Measurements from ENCODE around the gene ANKS3. TPM values are rescaled to one million over a fixed set of nuclear protein-coding genes. Genes with fewer than 3 reads are reported as not detected.

Gene ANKS3
- total RNA-seq, 1 donor from 2014 or later: 43.5 TPM

GRCh38 chr16:4691666-4692412, 42.2 kb downstream of the ANKS3 start:
- H3K4me1 Mint-ChIP-seq (ENCODE audit: low read depth, unreplicated experiment): peaks cover 4% of the 10 kb centered on the region
- DNase-seq: no peak
- peaks cover 10% of the 10 kb centered on the region for H3K9me3 Mint-ChIP-seq (ENCODE audit: unreplicated experiment)
- TF ChIP-seq CTCF (IDR thresholded peaks at IDR 0.05; ENCODE audit: partially characterized antibody, unreplicated experiment): no peak
- H3K36me3 Mint-ChIP-seq (ENCODE audit: unreplicated experiment): no peaks in the 10 kb centered on the region
- H3K4me3 Mint-ChIP-seq (ENCODE audit: unreplicated experiment): peak overlapping the region; percentile 70
- peak overlapping the region; percentile 28 for H3K27ac Mint-ChIP-seq (ENCODE audit: unreplicated experiment)
- peaks cover 16% of the 10 kb centered on the region for H3K27me3 Mint-ChIP-seq (ENCODE audit: unreplicated experiment)

GRCh38 chr16:4690946-4691665, 43.0 kb downstream of the ANKS3 start:
- peak overlapping the region; percentile 70 for H3K4me3 Mint-ChIP-seq (ENCODE audit: unreplicated experiment)
- DNase-seq: no peak
- H3K27ac Mint-ChIP-seq (ENCODE audit: unreplicated experiment): peak overlapping the region; percentile 28
- no peak for TF ChIP-seq CTCF (IDR thresholded peaks at IDR 0.05; ENCODE audit: partially characterized antibody, unreplicated experiment)
- H3K27me3 Mint-ChIP-seq (ENCODE audit: unreplicated experiment): peaks cover 16% of the 10 kb centered on the region
- no peaks in the 10 kb centered on the region for H3K36me3 Mint-ChIP-seq (ENCODE audit: unreplicated experiment)
- H3K4me1 Mint-ChIP-seq (ENCODE audit: low read depth, unreplicated experiment): peaks cover 4% of the 10 kb centered on the region
- peaks cover 10% of the 10 kb centered on the region for H3K9me3 Mint-ChIP-seq (ENCODE audit: unreplicated experiment)

GRCh38 chr16:4689864-4690704, 44.0 kb downstream of the ANKS3 start:
- TF ChIP-seq CTCF (IDR thresholded peaks at IDR 0.05; ENCODE audit: partially characterized antibody, unreplicated experiment): no peak
- peaks cover 13% of the 10 kb centered on the region for H3K27me3 Mint-ChIP-seq (ENCODE audit: unreplicated experiment)
- H3K9me3 Mint-ChIP-seq (ENCODE audit: unreplicated experiment): peaks cover 7% of the 10 kb centered on the region
- no peak for DNase-seq
- no peak overlapping the region for H3K27ac Mint-ChIP-seq (ENCODE audit: unreplicated experiment)
- no peak overlapping the region for H3K4me3 Mint-ChIP-seq (ENCODE audit: unreplicated experiment)
- no peaks in the 10 kb centered on the region for H3K36me3 Mint-ChIP-seq (ENCODE audit: unreplicated experiment)
- peaks cover 4% of the 10 kb centered on the region for H3K4me1 Mint-ChIP-seq (ENCODE audit: low read depth, unreplicated experiment)

GRCh38 chr16:4689091-4689671, 44.9 kb downstream of the ANKS3 start:
- H3K27me3 Mint-ChIP-seq (ENCODE audit: unreplicated experiment): peaks cover 15% of the 10 kb centered on the region
- peaks cover 8% of the 10 kb centered on the region for H3K9me3 Mint-ChIP-seq (ENCODE audit: unreplicated experiment)
- H3K36me3 Mint-ChIP-seq (ENCODE audit: unreplicated experiment): no peaks in the 10 kb centered on the region
- H3K27ac Mint-ChIP-seq (ENCODE audit: unreplicated experiment): no peak overlapping the region
- TF ChIP-seq CTCF (IDR thresholded peaks at IDR 0.05; ENCODE audit: partially characterized antibody, unreplicated experiment): no peak
- H3K4me1 Mint-ChIP-seq (ENCODE audit: low read depth, unreplicated experiment): peaks cover 4% of the 10 kb centered on the region
- no peak for DNase-seq
- H3K4me3 Mint-ChIP-seq (ENCODE audit: unreplicated experiment): no peak overlapping the region
